Activated T-cell treated with anti-CD3 and anti-CD28 coated beads for 48 hours (primary cell): Measurements from ENCODE around the gene EMP1.
A peak's percentile ranks its signal among the peaks of the same experiment; 100 is the strongest.

Experiments
- DNase-seq: peaks from one replicate; pipeline ENCODE4 v3.0.0-alpha.2; 2020; ENCODE audit warnings: low read depth

EMP1 gene

GRCh38 chr12:13196130-13196921, at the start of gene EMP1:
Gene EMP1, plus strand, starts transcription at chr12:13196726. Its CDS starts 14,785 bp downstream, at chr12:13211511.
- peak; percentile 68 for DNase-seq

GRCh38 chr12:13147688-13148484, 48.6 kb upstream of the EMP1 start:
- DNase-seq = no peak

- no peak for DNase-seq
Measured at GRCh38 chr12:13148485-13148847, 48.1 kb upstream of the EMP1 start.

- no peak for DNase-seq
Measured at GRCh38 chr12:13149411-13149810, 47.1 kb upstream of the EMP1 start.

- no peak for DNase-seq
Measured at GRCh38 chr12:13152281-13152680, 44.2 kb upstream of the EMP1 start.

GRCh38 chr12:13152756-13153155, 43.8 kb upstream of the EMP1 start:
- DNase-seq = no peak

GRCh38 chr12:13153180-13153579, 43.3 kb upstream of the EMP1 start:
- DNase-seq = no peak

GRCh38 chr12:13154027-13154538, 42.4 kb upstream of the EMP1 start:
- no peak for DNase-seq

GRCh38 chr12:13154831-13155230, 41.7 kb upstream of the EMP1 start:
- no peak for DNase-seq

- no peak for DNase-seq
Measured at GRCh38 chr12:13156277-13156676, 40.2 kb upstream of the EMP1 start.

GRCh38 chr12:13161172-13161571, 35.4 kb upstream of the EMP1 start:
- no peak for DNase-seq

GRCh38 chr12:13162904-13163303, 33.6 kb upstream of the EMP1 start:
- no peak for DNase-seq

GRCh38 chr12:13163868-13164635, 32.5 kb upstream of the EMP1 start:
- no peak for DNase-seq

- no peak for DNase-seq
Measured at GRCh38 chr12:13164921-13165616, 31.5 kb upstream of the EMP1 start.

- peak; percentile 74 for DNase-seq
Measured at GRCh38 chr12:13165617-13166041, 30.9 kb upstream of the EMP1 start.

GRCh38 chr12:13167226-13167625, 29.3 kb upstream of the EMP1 start:
- no peak for DNase-seq

- DNase-seq = no peak
Measured at GRCh38 chr12:13167906-13168305, 28.6 kb upstream of the EMP1 start.

GRCh38 chr12:13169272-13169671, 27.3 kb upstream of the EMP1 start:
- no peak for DNase-seq

GRCh38 chr12:13170892-13171490, 25.5 kb upstream of the EMP1 start:
- DNase-seq = no peak

- no peak for DNase-seq
Measured at GRCh38 chr12:13171921-13172859, 24.3 kb upstream of the EMP1 start.
